Astrocyte (in vitro differentiated cells and primary cell): ENCODE data around the gene FNDC3B. TPM values are rescaled to one million over a fixed set of nuclear protein-coding genes. Genes with fewer than 3 reads are reported as not detected.
A peak's percentile ranks its signal among the peaks of the same experiment; 100 is the strongest.

Experiments used
- DNase-seq: peaks from one replicate; pipeline ENCODE4 v3.0.0-alpha.2; 2010; ENCODE audit warnings: low read depth
- FAIRE-seq: peaks from 2 replicates; lab custom pipeline; 2011; peaks lifted over from hg19 to GRCh38; lab: Jason Lieb, UNC
- H2AFZ ChIP-seq: 2 replicates; pipeline ENCODE4 v1.6.0; 2012; ENCODE audit warnings: low read depth, low read length, inconsistent platforms
- H3K27ac ChIP-seq: 2 replicates; pipeline ENCODE4 v1.5.1; 2011; ENCODE audit warnings: low read depth, low read length, inconsistent platforms
- H3K27me3 ChIP-seq: 2 replicates; pipeline ENCODE4 v1.6.0; 2011; ENCODE audit warnings: low read length, inconsistent platforms; ENCODE audit not compliant: insufficient read depth
- H3K36me3 ChIP-seq: 2 replicates; pipeline ENCODE4 v1.5.1; 2011; ENCODE audit warnings: low read length, inconsistent platforms; ENCODE audit not compliant: insufficient read depth
- H3K4me1 ChIP-seq: 2 replicates; pipeline ENCODE4 v1.5.1; 2011; ENCODE audit warnings: low read length, inconsistent platforms; ENCODE audit not compliant: insufficient read depth
- H3K4me2 ChIP-seq: 2 replicates; pipeline ENCODE4 v1.6.0; 2012; ENCODE audit warnings: low read length, inconsistent platforms
- H3K4me3 ChIP-seq: 2 replicates; pipeline ENCODE4 v1.5.1; 2011; ENCODE audit warnings: low read depth, mild to moderate bottlenecking, low read length, inconsistent platforms; ENCODE audit not compliant: insufficient read depth
- H3K79me2 ChIP-seq: 2 replicates; pipeline ENCODE4 v1.6.0; 2012; ENCODE audit warnings: mild to moderate bottlenecking, low read length, inconsistent platforms; ENCODE audit not compliant: insufficient read depth
- H3K9ac ChIP-seq: 2 replicates; pipeline ENCODE4 v1.6.0; 2012; ENCODE audit warnings: mild to moderate bottlenecking, low read length, inconsistent platforms
- H3K9me3 ChIP-seq: 2 replicates; pipeline ENCODE4 v1.5.1; 2012; ENCODE audit warnings: low read depth, mild to moderate bottlenecking, low read length, inconsistent platforms; ENCODE audit not compliant: insufficient read depth
- H4K20me1 ChIP-seq: 2 replicates; pipeline ENCODE4 v1.6.0; 2012; ENCODE audit warnings: low read length, inconsistent platforms; ENCODE audit not compliant: insufficient read depth
- H3K27ac Mint-ChIP-seq: one replicate; pipeline ENCODE4 v1.8.0; 2021; ENCODE audit warnings: mild to moderate bottlenecking, mixed read lengths; ENCODE audit not compliant: unreplicated experiment
- H3K27me3 Mint-ChIP-seq: one replicate; pipeline ENCODE4 v1.8.0; 2021; ENCODE audit warnings: low read depth, mixed read lengths; ENCODE audit not compliant: unreplicated experiment
- H3K36me3 Mint-ChIP-seq: one replicate; pipeline ENCODE4 v1.8.0; 2021; ENCODE audit warnings: low read depth, mixed read lengths; ENCODE audit not compliant: unreplicated experiment
- H3K4me1 Mint-ChIP-seq: one replicate; pipeline ENCODE4 v1.8.0; 2021; ENCODE audit warnings: low read depth, mixed read lengths; ENCODE audit not compliant: unreplicated experiment
- H3K4me3 Mint-ChIP-seq: one replicate; pipeline ENCODE4 v1.8.0; 2021; ENCODE audit warnings: mild to moderate bottlenecking, moderate library complexity, mixed read lengths; ENCODE audit not compliant: unreplicated experiment
- H3K9me3 Mint-ChIP-seq: one replicate; pipeline ENCODE4 v1.8.0; 2021; ENCODE audit warnings: mild to moderate bottlenecking, mixed read lengths; ENCODE audit not compliant: unreplicated experiment
- EZH2 ChIP-seq: IDR thresholded peaks from 2 replicates; pipeline ENCODE4 v1.6.1; 2012; ENCODE audit warnings: mild to moderate bottlenecking, low read length, inconsistent platforms; ENCODE audit not compliant: insufficient read depth
- total RNA-seq: library from RNA; stranded (reverse); gene quantifications from 2 replicates; pipeline ENCODE4 v1.2.1, GENCODE V29; 2021
- TF ChIP-seq, protein P1 (sequence below): IDR thresholded peaks from 2 replicates; pipeline ENCODE4 v1.5.1; 2011; ENCODE audit warnings: low read depth, mild to moderate bottlenecking, inconsistent platforms, low read length, moderate library complexity; ENCODE audit not compliant: insufficient read depth

FNDC3B gene
- total RNA-seq, 1 donor from 2014 or later = 327 TPM

DNA sequence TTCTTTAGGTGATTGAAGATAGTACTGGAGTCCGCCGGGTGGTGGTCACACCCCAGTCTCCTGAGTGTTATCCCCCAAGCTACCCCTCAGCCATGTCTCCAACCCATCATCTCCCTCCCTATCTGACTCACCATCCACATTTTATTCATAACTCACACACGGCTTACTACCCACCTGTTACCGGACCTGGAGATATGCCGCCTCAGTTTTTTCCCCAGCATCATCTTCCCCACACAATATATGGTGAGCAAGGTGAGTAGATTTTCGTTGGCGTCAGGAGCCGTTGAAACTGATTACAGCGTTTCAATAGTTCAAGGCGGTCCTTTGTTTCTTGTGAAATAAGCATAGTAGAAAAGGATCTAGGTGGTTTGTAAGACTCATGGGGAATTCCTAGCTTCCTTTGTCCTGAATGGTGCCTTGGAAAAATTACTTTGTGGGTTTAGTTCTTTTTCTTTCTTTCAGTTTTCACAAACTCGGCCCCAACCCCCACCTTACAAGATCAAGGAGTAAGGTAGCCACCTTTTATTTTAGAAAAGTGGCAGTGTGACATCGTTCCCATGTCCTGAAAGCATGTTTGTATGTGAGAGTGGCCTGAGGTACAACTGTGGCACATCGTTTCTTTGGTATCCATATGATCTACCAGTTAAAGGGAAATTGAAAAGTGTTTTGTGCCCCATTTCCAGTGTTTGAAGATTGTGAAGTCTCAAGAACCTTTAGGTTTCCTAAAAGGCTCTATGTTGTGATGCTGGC, 208.3 kb downstream of the FNDC3B start:
- Mint-ChIP-seq H3K36me3 (peaks cover 26% of the 10 kb centered on the region), H3K9me3 (peaks cover 5% of the 10 kb centered on the region), H3K27me3 (no peaks in the 10 kb centered on the region), H3K27ac (no peak overlapping the region), H3K4me1 (peaks cover 52% of the 10 kb centered on the region), H3K4me3 (no peak overlapping the region)
- FAIRE-seq = peak; percentile 39
- Histone ChIP-seq H3K4me3 (no peak overlapping the region), H3K36me3 (peaks cover 25% of the 10 kb centered on the region), H3K4me1 (peaks cover 16% of the 10 kb centered on the region), H2AFZ (no peak overlapping the region), H3K9me3 (no peaks in the 10 kb centered on the region), H3K27ac (peak overlapping the region; percentile 36), H3K27me3 (no peaks in the 10 kb centered on the region), H3K4me2 (no peak overlapping the region), H4K20me1 (peaks cover 23% of the 10 kb centered on the region), H3K9ac (no peak overlapping the region), H3K79me2 (peaks cover 88% of the 10 kb centered on the region)
- DNase-seq = no peak
- TF ChIP-seq, protein P1, sequence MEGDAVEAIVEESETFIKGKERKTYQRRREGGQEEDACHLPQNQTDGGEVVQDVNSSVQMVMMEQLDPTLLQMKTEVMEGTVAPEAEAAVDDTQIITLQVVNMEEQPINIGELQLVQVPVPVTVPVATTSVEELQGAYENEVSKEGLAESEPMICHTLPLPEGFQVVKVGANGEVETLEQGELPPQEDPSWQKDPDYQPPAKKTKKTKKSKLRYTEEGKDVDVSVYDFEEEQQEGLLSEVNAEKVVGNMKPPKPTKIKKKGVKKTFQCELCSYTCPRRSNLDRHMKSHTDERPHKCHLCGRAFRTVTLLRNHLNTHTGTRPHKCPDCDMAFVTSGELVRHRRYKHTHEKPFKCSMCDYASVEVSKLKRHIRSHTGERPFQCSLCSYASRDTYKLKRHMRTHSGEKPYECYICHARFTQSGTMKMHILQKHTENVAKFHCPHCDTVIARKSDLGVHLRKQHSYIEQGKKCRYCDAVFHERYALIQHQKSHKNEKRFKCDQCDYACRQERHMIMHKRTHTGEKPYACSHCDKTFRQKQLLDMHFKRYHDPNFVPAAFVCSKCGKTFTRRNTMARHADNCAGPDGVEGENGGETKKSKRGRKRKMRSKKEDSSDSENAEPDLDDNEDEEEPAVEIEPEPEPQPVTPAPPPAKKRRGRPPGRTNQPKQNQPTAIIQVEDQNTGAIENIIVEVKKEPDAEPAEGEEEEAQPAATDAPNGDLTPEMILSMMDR = no peak
- TF ChIP-seq EZH2 = no peak

DNA sequence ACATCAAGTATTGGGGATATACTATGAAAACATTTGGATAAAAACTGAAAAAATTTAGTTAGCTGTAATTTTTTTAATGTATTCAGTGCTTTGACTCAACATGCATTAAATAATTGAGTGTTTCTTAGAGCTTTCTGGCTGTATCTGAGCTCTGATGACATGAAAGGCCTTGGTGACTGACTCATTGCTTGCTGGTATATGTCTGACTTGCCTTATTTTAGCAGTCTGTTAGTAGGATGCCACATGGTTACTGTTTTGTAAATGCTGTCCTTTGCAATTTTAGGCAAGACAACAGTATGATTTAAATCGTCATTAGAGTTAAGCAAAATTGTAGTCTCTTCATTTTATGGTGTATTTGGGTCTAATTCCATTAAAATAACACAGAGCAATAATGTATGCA, 209.7 kb downstream of the FNDC3B start:
- no peak overlapping the region for H3K9ac ChIP-seq
- peaks cover 20% of the 10 kb centered on the region for H3K36me3 ChIP-seq
- no peaks in the 10 kb centered on the region for H3K27me3 ChIP-seq
- DNase-seq (peak; percentile 58), FAIRE-seq (peak; percentile 83)
- Mint-ChIP-seq H3K4me1 (peaks cover 50% of the 10 kb centered on the region), H3K27me3 (no peaks in the 10 kb centered on the region), H3K4me3 (peak overlapping the region; percentile 42), H3K36me3 (peaks cover 15% of the 10 kb centered on the region), H3K27ac (peak overlapping the region; percentile 29), H3K9me3 (no peaks in the 10 kb centered on the region)
- H3K4me1 ChIP-seq = peaks cover 11% of the 10 kb centered on the region
- no peak overlapping the region for H2AFZ ChIP-seq
- no peaks in the 10 kb centered on the region for H3K9me3 ChIP-seq
- TF ChIP-seq EZH2 = no peak
- TF ChIP-seq, protein P1 = no peak
- no peak overlapping the region for H3K4me2 ChIP-seq
- peak overlapping the region; percentile 38 for H3K27ac ChIP-seq
- H3K79me2 ChIP-seq = peaks cover 82% of the 10 kb centered on the region
- peaks cover 21% of the 10 kb centered on the region for H4K20me1 ChIP-seq
- no peak overlapping the region for H3K4me3 ChIP-seq

DNA sequence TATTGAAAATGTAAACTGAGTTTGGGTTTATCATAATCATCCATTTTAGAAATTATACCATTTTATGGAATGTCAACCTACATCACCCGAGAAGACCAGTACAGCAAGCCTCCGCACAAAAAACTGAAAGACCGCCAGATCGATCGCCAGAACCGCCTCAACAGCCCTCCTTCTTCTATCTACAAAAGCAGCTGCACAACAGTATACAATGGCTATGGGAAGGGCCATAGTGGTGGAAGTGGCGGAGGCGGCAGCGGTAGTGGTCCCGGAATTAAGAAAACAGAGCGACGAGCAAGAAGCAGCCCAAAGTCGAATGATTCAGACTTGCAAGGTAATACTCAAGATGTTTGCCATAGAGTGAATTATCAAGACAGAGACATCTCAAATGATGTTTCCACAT, 211.8 kb downstream of the FNDC3B start:
- Mint-ChIP-seq H3K4me3 (no peak overlapping the region), H3K27me3 (no peaks in the 10 kb centered on the region), H3K27ac (no peak overlapping the region), H3K36me3 (peaks cover 17% of the 10 kb centered on the region), H3K4me1 (peaks cover 60% of the 10 kb centered on the region), H3K9me3 (no peaks in the 10 kb centered on the region)
- Histone ChIP-seq H3K79me2 (peaks cover 81% of the 10 kb centered on the region), H3K27ac (no peak overlapping the region), H3K9me3 (no peaks in the 10 kb centered on the region), H3K4me2 (no peak overlapping the region), H2AFZ (no peak overlapping the region), H3K4me1 (peaks cover 11% of the 10 kb centered on the region), H3K27me3 (no peaks in the 10 kb centered on the region), H3K36me3 (peaks cover 27% of the 10 kb centered on the region), H3K9ac (no peak overlapping the region), H4K20me1 (peaks cover 13% of the 10 kb centered on the region), H3K4me3 (no peak overlapping the region)
- no peak for DNase-seq
- FAIRE-seq = no peak
- no peak for TF ChIP-seq EZH2
- TF ChIP-seq, protein P1 = no peak
